ENCODE results near the gene CACNA1C.

Gene CACNA1C

DNA sequence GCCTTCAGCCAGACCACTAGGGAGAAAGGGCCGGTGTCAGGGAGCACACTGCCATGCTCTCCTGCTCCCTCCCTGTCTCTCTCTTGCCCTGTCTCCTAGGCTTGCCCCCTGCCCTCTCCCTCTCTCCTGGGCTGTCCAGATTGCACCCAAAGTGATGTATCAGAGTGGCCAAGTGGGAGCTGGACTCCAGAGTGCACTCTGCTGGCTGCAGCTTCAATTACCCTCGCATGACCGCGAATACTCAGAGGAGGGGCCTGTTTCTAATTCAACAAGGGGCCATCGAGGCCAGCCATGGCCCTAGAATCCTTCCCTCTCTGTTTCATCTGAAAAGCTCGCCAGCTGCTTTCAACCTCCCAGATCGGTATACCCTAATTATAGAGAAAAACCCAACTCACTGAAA lies 535.6 kb downstream of the CACNA1C start:
- H3K79me2 ChIP-seq (ENCODE audit: insufficient read depth, low read depth) = no peaks in the 10 kb centered on the region
- H4K20me1 ChIP-seq (ENCODE audit: insufficient read depth) = no peaks in the 10 kb centered on the region
- no peak overlapping the region for H3K9ac ChIP-seq
- peaks cover 1% of the 10 kb centered on the region for H3K4me1 ChIP-seq (ENCODE audit: low read depth, poor library complexity, severe bottlenecking)
- no peaks in the 10 kb centered on the region for H3K36me3 ChIP-seq (ENCODE audit: insufficient read depth)
- H3K27me3 ChIP-seq (ENCODE audit: insufficient read depth, low read depth) = peaks cover 4% of the 10 kb centered on the region; the same call in 1 of the 2 replicates
- TF ChIP-seq, protein P1, sequence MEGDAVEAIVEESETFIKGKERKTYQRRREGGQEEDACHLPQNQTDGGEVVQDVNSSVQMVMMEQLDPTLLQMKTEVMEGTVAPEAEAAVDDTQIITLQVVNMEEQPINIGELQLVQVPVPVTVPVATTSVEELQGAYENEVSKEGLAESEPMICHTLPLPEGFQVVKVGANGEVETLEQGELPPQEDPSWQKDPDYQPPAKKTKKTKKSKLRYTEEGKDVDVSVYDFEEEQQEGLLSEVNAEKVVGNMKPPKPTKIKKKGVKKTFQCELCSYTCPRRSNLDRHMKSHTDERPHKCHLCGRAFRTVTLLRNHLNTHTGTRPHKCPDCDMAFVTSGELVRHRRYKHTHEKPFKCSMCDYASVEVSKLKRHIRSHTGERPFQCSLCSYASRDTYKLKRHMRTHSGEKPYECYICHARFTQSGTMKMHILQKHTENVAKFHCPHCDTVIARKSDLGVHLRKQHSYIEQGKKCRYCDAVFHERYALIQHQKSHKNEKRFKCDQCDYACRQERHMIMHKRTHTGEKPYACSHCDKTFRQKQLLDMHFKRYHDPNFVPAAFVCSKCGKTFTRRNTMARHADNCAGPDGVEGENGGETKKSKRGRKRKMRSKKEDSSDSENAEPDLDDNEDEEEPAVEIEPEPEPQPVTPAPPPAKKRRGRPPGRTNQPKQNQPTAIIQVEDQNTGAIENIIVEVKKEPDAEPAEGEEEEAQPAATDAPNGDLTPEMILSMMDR (conservative IDR thresholded peaks at IDR 0.05; ENCODE audit: low read depth, low read length) = no peak
- no peak overlapping the region for H3K4me3 ChIP-seq (IDR thresholded peaks at IDR 0.05; ENCODE audit: insufficient read depth, low read depth, low read length)
- no peak overlapping the region for H2AFZ ChIP-seq (ENCODE audit: low read depth)
- no peak overlapping the region for H3K4me2 ChIP-seq
- H3K27ac ChIP-seq = no peak overlapping the region

DNA sequence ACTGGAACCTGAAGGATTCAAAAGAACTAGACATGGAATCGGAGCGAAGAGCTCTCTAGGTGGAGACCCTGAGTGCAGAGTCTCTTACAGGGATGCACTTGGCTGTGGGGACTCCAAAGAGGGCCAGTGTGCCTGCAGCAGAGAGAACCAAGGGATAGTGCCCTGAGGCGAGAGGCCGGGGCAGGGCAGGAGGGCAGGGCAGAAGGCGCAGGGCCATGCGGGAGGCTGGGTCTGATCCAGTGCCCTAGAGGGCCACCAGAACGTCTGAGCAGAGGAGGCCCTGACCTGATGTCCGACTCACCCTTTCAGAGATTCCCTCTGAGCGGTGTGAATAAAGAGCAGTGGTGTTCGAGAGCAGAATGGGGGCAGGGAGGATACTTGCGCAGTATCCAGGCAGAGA lies 536.6 kb downstream of the CACNA1C start:
- Histone ChIP-seq H2AFZ (ENCODE audit: low read depth) (no peak overlapping the region), H3K27me3 (ENCODE audit: insufficient read depth, low read depth) (no peaks in the 10 kb centered on the region; the same call in 1 of the 2 replicates), H3K4me1 (ENCODE audit: low read depth, poor library complexity, severe bottlenecking) (no peaks in the 10 kb centered on the region), H3K4me3 (IDR thresholded peaks at IDR 0.05; ENCODE audit: insufficient read depth, low read depth, low read length) (no peak overlapping the region), H3K36me3 (ENCODE audit: insufficient read depth) (no peaks in the 10 kb centered on the region), H3K79me2 (ENCODE audit: insufficient read depth, low read depth) (no peaks in the 10 kb centered on the region), H4K20me1 (ENCODE audit: insufficient read depth) (no peaks in the 10 kb centered on the region), H3K9ac (no peak overlapping the region), H3K4me2 (no peak overlapping the region), H3K27ac (no peak overlapping the region)
- TF ChIP-seq, protein P1 (conservative IDR thresholded peaks at IDR 0.05; ENCODE audit: low read depth, low read length) = no peak

DNA sequence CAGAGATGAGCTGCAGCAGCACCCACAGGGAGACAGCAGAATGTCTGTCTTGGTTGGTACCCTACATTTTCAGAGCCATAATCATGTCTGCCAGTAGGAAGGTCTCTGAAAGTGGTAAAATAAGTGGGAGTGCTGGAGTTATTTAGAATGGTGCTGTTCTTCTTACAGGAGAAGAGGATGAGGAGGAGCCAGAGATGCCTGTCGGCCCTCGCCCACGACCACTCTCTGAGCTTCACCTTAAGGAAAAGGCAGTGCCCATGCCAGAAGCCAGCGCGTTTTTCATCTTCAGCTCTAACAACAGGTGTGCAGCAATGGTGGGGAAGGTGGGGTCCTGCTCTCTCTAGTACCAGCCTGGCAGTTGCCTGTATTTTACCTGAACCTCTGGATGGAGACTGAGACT lies 540.3 kb downstream of the CACNA1C start:
- Histone ChIP-seq H2AFZ (ENCODE audit: low read depth) (no peak overlapping the region), H3K4me1 (ENCODE audit: low read depth, poor library complexity, severe bottlenecking) (no peaks in the 10 kb centered on the region), H3K9ac (no peak overlapping the region), H3K27ac (no peak overlapping the region), H3K4me3 (IDR thresholded peaks at IDR 0.05; ENCODE audit: insufficient read depth, low read depth, low read length) (no peak overlapping the region), H4K20me1 (ENCODE audit: insufficient read depth) (no peaks in the 10 kb centered on the region), H3K79me2 (ENCODE audit: insufficient read depth, low read depth) (no peaks in the 10 kb centered on the region), H3K27me3 (ENCODE audit: insufficient read depth, low read depth) (no peaks in the 10 kb centered on the region), H3K4me2 (no peak overlapping the region), H3K36me3 (ENCODE audit: insufficient read depth) (no peaks in the 10 kb centered on the region)
- TF ChIP-seq, protein P1 (conservative IDR thresholded peaks at IDR 0.05; ENCODE audit: low read depth, low read length) = no peak

DNA sequence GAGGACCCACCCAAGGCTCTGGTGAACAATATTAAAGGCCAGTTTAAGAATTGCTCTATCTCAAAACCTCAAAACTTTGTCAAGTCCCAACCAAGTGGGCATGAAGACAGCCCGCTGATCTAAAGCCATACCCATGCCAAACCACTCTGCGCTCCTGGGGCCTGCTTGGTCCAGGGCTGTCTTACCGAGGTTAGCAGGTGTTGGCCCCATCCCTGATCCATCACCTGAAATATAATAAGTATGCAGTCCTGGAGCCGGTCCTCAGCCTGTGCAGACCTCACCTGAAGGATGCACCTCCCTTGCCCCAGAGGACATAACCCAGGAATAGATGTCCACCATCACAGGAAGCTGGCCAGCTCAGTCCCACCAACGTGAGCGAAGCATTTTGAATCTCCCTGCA lies 543.7 kb downstream of the CACNA1C start:
- H3K4me3 ChIP-seq (IDR thresholded peaks at IDR 0.05; ENCODE audit: insufficient read depth, low read depth, low read length) = no peak overlapping the region
- H3K36me3 ChIP-seq (ENCODE audit: insufficient read depth) = no peaks in the 10 kb centered on the region
- TF ChIP-seq, protein P1 (conservative IDR thresholded peaks at IDR 0.05; ENCODE audit: low read depth, low read length) = no peak
- H3K79me2 ChIP-seq (ENCODE audit: insufficient read depth, low read depth) = no peaks in the 10 kb centered on the region
- no peaks in the 10 kb centered on the region for H4K20me1 ChIP-seq (ENCODE audit: insufficient read depth)
- H3K4me1 ChIP-seq (ENCODE audit: low read depth, poor library complexity, severe bottlenecking) = no peaks in the 10 kb centered on the region
- no peak overlapping the region for H3K27ac ChIP-seq
- H3K9ac ChIP-seq = no peak overlapping the region
- no peaks in the 10 kb centered on the region for H3K27me3 ChIP-seq (ENCODE audit: insufficient read depth, low read depth)
- H2AFZ ChIP-seq (ENCODE audit: low read depth) = no peak overlapping the region
- H3K4me2 ChIP-seq = no peak overlapping the region
